Measurements from ENCODE around the gene RORB.

The RORB gene

GRCh38 chr9:74721696-74722660 lies 224.8 kb downstream of the RORB start:
- DNase-seq: no peak

GRCh38 chr9:74724317-74724716 lies 227.2 kb downstream of the RORB start:
- DNase-seq: no peak

- no peak for DNase-seq
These were observed 229.4 kb downstream of the RORB start for GRCh38 chr9:74726581-74726980.

GRCh38 chr9:74728176-74728575 lies 231.0 kb downstream of the RORB start:
- no peak for DNase-seq

- no peak for DNase-seq
These were observed 232.1 kb downstream of the RORB start for GRCh38 chr9:74729136-74729695.

- no peak for DNase-seq
These were observed 238.6 kb downstream of the RORB start for GRCh38 chr9:74735761-74736160.

GRCh38 chr9:74736646-74737045 lies 239.5 kb downstream of the RORB start:
- no peak for DNase-seq

- DNase-seq: no peak
These were observed 245.2 kb downstream of the RORB start for GRCh38 chr9:74742191-74742790.
